ENCODE data around the gene MAP2K3. TPM values are rescaled to one million over a fixed set of nuclear protein-coding genes. Genes with fewer than 3 reads are reported as not detected.

MAP2K3 gene
- polyA plus RNA-seq, 1 donor (not counting 4 experiments of a cell fraction or from before 2014, with no cell fraction given): 22.4 TPM

DNA sequence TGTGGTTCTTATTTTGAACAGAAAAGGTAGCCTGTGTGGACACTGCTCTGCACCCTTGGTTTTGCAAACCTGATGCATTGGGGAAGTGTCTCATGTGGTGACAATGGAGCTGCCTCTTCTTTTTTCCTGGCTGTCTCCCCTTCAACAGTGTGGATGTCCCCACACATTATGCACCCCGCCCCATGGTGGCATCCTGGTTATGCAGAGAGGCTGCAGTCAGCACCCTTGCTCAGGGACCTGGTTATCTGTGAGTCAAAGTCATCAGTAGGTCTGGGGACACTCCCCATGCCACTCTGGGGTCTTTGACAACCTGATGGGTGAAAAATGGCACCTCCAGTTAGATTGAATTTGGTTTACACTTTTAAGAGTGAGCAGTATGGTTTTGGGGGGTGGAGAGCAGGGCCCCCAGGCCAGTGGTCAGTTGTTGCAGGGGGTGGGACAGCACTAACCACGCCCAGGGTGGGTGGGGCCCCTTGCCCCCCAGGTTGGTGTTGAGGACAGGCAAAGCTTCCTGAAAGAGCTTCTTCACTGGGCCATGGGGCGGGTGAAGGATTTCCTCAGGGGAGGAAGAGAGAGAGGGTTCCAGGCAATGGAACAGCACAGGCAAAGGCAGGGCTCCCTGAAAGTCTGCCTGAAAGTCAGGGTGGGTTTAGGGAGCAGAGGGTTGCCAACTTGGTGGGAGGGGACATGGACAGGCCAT lies 67.0 kb downstream of the MAP2K3 start:
- dilution Hi-C loops (cut with MboI; ENCODE audit: extremely low pct_ligation_motif_present, low sequenced_read_pairs): no loop called here
- TF ChIP-seq, protein P1, sequence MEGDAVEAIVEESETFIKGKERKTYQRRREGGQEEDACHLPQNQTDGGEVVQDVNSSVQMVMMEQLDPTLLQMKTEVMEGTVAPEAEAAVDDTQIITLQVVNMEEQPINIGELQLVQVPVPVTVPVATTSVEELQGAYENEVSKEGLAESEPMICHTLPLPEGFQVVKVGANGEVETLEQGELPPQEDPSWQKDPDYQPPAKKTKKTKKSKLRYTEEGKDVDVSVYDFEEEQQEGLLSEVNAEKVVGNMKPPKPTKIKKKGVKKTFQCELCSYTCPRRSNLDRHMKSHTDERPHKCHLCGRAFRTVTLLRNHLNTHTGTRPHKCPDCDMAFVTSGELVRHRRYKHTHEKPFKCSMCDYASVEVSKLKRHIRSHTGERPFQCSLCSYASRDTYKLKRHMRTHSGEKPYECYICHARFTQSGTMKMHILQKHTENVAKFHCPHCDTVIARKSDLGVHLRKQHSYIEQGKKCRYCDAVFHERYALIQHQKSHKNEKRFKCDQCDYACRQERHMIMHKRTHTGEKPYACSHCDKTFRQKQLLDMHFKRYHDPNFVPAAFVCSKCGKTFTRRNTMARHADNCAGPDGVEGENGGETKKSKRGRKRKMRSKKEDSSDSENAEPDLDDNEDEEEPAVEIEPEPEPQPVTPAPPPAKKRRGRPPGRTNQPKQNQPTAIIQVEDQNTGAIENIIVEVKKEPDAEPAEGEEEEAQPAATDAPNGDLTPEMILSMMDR (optimal IDR thresholded peaks at IDR 0.05 in 1 of 3, IDR thresholded peaks at IDR 0.05 in 1 of 3, conservative IDR thresholded peaks at IDR 0.05 in 1 of 3; ENCODE audit: extremely low read depth in 1 of 3, insufficient read depth in 2 of 3, low read length in 3 of 3): no peak
- no peak for TF ChIP-seq EZH2 (IDR thresholded peaks at IDR 0.05; ENCODE audit: low read length)

DNA sequence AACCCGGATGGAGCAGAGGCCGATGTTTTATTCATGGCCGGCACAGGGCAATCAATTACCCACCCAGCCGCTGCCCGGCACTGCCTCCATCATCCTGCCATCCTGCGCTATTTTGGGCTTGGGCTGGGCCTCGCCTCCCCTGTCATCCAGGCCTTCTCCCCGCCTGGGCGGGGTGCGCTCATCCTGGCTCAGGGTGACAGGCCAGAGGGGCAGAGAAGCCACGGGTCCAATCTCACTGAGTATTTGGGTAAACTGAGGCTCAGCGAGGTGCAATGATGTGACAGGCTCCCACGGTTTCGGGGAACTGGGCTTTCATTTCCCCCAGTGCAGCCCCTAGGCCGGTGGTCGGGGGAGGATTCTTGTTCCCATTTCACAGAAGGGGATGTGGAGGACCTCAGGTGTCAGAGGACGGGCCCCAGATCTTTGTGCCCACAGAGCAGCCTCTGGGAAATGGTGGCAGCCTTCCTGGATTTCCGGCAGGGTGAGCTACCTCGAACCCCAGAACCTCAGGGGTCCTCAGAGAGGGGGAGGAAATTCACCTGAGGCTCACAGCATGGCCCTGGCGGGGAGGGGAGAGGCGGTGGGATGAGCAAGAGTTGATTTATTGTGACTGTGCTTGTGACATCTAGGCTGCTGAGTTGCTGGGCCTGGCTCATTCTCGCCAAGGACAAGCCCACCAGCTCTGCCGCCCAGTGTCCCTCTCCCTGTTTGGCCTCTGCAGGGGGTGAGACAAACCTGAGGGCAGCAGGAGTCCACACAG lies 67.9 kb downstream of the MAP2K3 start:
- Histone ChIP-seq H3K9me1 (ENCODE audit: control insufficient read depth, extremely low read depth, insufficient read depth, low read length) (no peaks in the 10 kb centered on the region), H3K4me3 (ENCODE audit: control insufficient read depth in 2 of 3, extremely low read depth in 1 of 3, insufficient read depth in 2 of 3, low read depth in 1 of 3, low read length in 3 of 3) (no peak overlapping the region), H3K27ac (ENCODE audit: control insufficient read depth, insufficient read depth, low read length) (no peak overlapping the region), H3K4me2 (ENCODE audit: control insufficient read depth, extremely low read depth, insufficient read depth, low read depth, low read length) (no peak overlapping the region), H3K27me3 (ENCODE audit: control insufficient read depth, extremely low read depth, insufficient read depth, low read length) (no peaks in the 10 kb centered on the region), H3K79me2 (ENCODE audit: control insufficient read depth, insufficient read depth, low read length) (no peaks in the 10 kb centered on the region), H2AFZ (ENCODE audit: control insufficient read depth, low read length) (no peak overlapping the region), H3K9ac (ENCODE audit: control insufficient read depth, extremely low read depth, insufficient read depth, low read length) (no peak overlapping the region), H3K36me3 (ENCODE audit: control insufficient read depth in 2 of 2, extremely low read depth in 1 of 2, insufficient read depth in 2 of 2, low read length in 2 of 2) (no peaks in the 10 kb centered on the region), H4K20me1 (ENCODE audit: control insufficient read depth, extremely low read depth, insufficient read depth, low read length) (no peaks in the 10 kb centered on the region), H3K9me3 (ENCODE audit: control insufficient read depth, low read depth, low read length) (no peaks in the 10 kb centered on the region), H3K4me1 (ENCODE audit: control insufficient read depth, extremely low read depth, insufficient read depth, low read length) (no peaks in the 10 kb centered on the region)
- DNase-seq (ENCODE audit: low read depth, low spot score) (no peak), FAIRE-seq (no peak)
- dilution Hi-C loops (cut with MboI; ENCODE audit: extremely low pct_ligation_motif_present, low sequenced_read_pairs): no loop called here
- TF ChIP-seq, protein P1 (optimal IDR thresholded peaks at IDR 0.05 in 1 of 3, IDR thresholded peaks at IDR 0.05 in 1 of 3, conservative IDR thresholded peaks at IDR 0.05 in 1 of 3; ENCODE audit: extremely low read depth in 1 of 3, insufficient read depth in 2 of 3, low read length in 3 of 3): no peak
- no peak for TF ChIP-seq EZH2 (IDR thresholded peaks at IDR 0.05; ENCODE audit: low read length)

More for the DNA sequence above, 67.0 kb downstream of the MAP2K3 start:
- Histone ChIP-seq H3K79me2 (ENCODE audit: control insufficient read depth, insufficient read depth, low read length) (no peaks in the 10 kb centered on the region), H4K20me1 (ENCODE audit: control insufficient read depth, extremely low read depth, insufficient read depth, low read length) (no peaks in the 10 kb centered on the region), H2AFZ (ENCODE audit: control insufficient read depth, low read length) (no peak overlapping the region), H3K36me3 (ENCODE audit: control insufficient read depth in 2 of 2, extremely low read depth in 1 of 2, insufficient read depth in 2 of 2, low read length in 2 of 2) (no peaks in the 10 kb centered on the region), H3K4me1 (ENCODE audit: control insufficient read depth, extremely low read depth, insufficient read depth, low read length) (no peaks in the 10 kb centered on the region), H3K9ac (ENCODE audit: control insufficient read depth, extremely low read depth, insufficient read depth, low read length) (no peak overlapping the region), H3K4me3 (ENCODE audit: control insufficient read depth in 2 of 3, extremely low read depth in 1 of 3, insufficient read depth in 2 of 3, low read depth in 1 of 3, low read length in 3 of 3) (no peak overlapping the region), H3K4me2 (ENCODE audit: control insufficient read depth, extremely low read depth, insufficient read depth, low read depth, low read length) (no peak overlapping the region), H3K9me3 (ENCODE audit: control insufficient read depth, low read depth, low read length) (no peaks in the 10 kb centered on the region), H3K27me3 (ENCODE audit: control insufficient read depth, extremely low read depth, insufficient read depth, low read length) (no peaks in the 10 kb centered on the region), H3K27ac (ENCODE audit: control insufficient read depth, insufficient read depth, low read length) (no peak overlapping the region), H3K9me1 (ENCODE audit: control insufficient read depth, extremely low read depth, insufficient read depth, low read length) (no peaks in the 10 kb centered on the region)
- FAIRE-seq (no peak), DNase-seq (ENCODE audit: low read depth, low spot score) (no peak)
